GM12878 (cell line): ENCODE data around the gene KHNYN. TPM values are rescaled to one million over a fixed set of nuclear protein-coding genes. Genes with fewer than 3 reads are reported as not detected.
A peak's percentile ranks its signal among the peaks of the same experiment; 100 is the strongest.

Experiments
- ATAC-seq: fragments of 200-7000 bp; cut with Tn5 transposase; 3 replicates; pipeline ENCODE4 v1.9.1; 2020; ENCODE audit warnings: mild to moderate bottlenecking, moderate library complexity
- BruUV-seq: library from RNA; stranded (reverse); fragments of 400-500 nt; replicated peaks from 2 replicates; lab custom pipeline; 2021; lab: Mats Ljungman, UMichigan
- CTCF ChIA-PET: fragments of 300-600 bp; sonication (Branson Sonifier 250); formaldehyde crosslinking; extraction: SDS; loops from one replicate; lab custom pipeline; 2021; ENCODE audit warnings: inconsistent platforms; lab: Yijun Ruan, JAX
- POLR2A ChIA-PET: fragments of 350-600 bp; formaldehyde crosslinking; extraction: SDS; loops from one replicate; lab custom pipeline; 2021; ENCODE audit warnings: inconsistent platforms; lab: Charles Lee
- RAD21 ChIA-PET: fragments of 300-600 bp; sonication (Branson Sonifier 250); formaldehyde crosslinking; loops from one replicate; lab custom pipeline; 2023; ENCODE audit warnings: antibody characterized with exemption; ENCODE audit not compliant: unreplicated experiment; lab: Charles Lee
- SMC1A ChIA-PET: fragments of 300-600 bp; sonication (Branson Sonifier 250); formaldehyde crosslinking; loops from one replicate; lab custom pipeline; 2023; ENCODE audit not compliant: unreplicated experiment, uncharacterized antibody; lab: Charles Lee
- DNase-seq: peaks from one replicate; pipeline ENCODE4 v3.0.0-alpha.2; 2011; ENCODE audit warnings: low read depth, low spot score
- FAIRE-seq: peaks from 3 replicates; lab custom pipeline; 2011; peaks lifted over from hg19 to GRCh38; lab: Jason Lieb, UNC
- H2AFZ ChIP-seq: 2 replicates; pipeline ENCODE4 v1.6.0; 2011; ENCODE audit warnings: low read depth, low read length, control low read depth; ENCODE audit not compliant: control insufficient read depth
- H3K27ac ChIP-seq: 2 replicates; pipeline ENCODE4 v1.5.1; 2011; ENCODE audit warnings: control low read depth; ENCODE audit not compliant: control insufficient read depth, insufficient read depth
- H3K27me3 ChIP-seq, 2 experiments: replicated peaks in 1 of 2; 2 replicates each; pipeline versions ENCODE4 v1.6.0 to v1.6.1; 2011; ENCODE audit warnings: low read length in 1 of 2; ENCODE audit not compliant: control insufficient read depth in 2 of 2, insufficient read depth in 2 of 2
- H3K36me3 ChIP-seq, 2 experiments: 2 replicates each; pipeline ENCODE4 v1.5.1; 2011; ENCODE audit warnings: low read length in 1 of 2; ENCODE audit not compliant: control insufficient read depth in 2 of 2, insufficient read depth in 2 of 2
- H3K4me1 ChIP-seq: 2 replicates; pipeline ENCODE4 v1.6.1; 2011; ENCODE audit warnings: mild to moderate bottlenecking, low read length, moderate library complexity, mixed read lengths; ENCODE audit not compliant: control insufficient read depth, insufficient read depth
- H3K4me2 ChIP-seq: 2 replicates; pipeline ENCODE4 v1.6.0; 2011; ENCODE audit warnings: control low read depth; ENCODE audit not compliant: control insufficient read depth, insufficient read depth
- H3K4me3 ChIP-seq: fragments of 200-600 bp; sonication (generic); 2 replicates; pipeline ENCODE4 v1.5.1; 2016
- H3K79me2 ChIP-seq: 2 replicates; pipeline ENCODE4 v1.6.0; 2011; ENCODE audit warnings: low read length; ENCODE audit not compliant: control insufficient read depth, insufficient read depth
- H3K9ac ChIP-seq: 2 replicates; pipeline ENCODE4 v1.8.0; 2011; ENCODE audit warnings: low read length, control low read depth, mixed read lengths; ENCODE audit not compliant: control insufficient read depth, insufficient read depth
- H3K9me3 ChIP-seq: replicated peaks from 3 replicates; pipeline ENCODE4 v1.5.1; 2011; ENCODE audit warnings: mild to moderate bottlenecking, low read length; ENCODE audit not compliant: control insufficient read depth, insufficient read depth
- H4K20me1 ChIP-seq: 2 replicates; pipeline ENCODE4 v1.6.0; 2011; ENCODE audit not compliant: control insufficient read depth, insufficient read depth
- CEBPB ChIP-seq, 2 experiments: fragments of 150-350 bp in 1 of 2; IDR thresholded peaks; 2 replicates each; pipeline ENCODE4 v1.6.1; 2012 to 2014; ENCODE audit warnings: low read depth in 2 of 2, low read length in 2 of 2, borderline replicate concordance in 1 of 2, inconsistent platforms in 1 of 2
- ZBED1 ChIP-seq: IDR thresholded peaks from 2 replicates; pipeline ENCODE4 v1.6.1; 2016; ENCODE audit warnings: borderline replicate concordance
- WGBS: methylation state at CpG from one replicate; pipeline ENCODE4 v1.1.6; 2016; ENCODE audit warnings: low lambda C conversion rate; ENCODE audit not compliant: insufficient replicate concordance, insufficient coverage; ENCODE audit errors: missing lambda C conversion rate; 5-methylcytosine and 5-hydroxymethylcytosine counted together
- in situ Hi-C: fragments of 300-500 bp; cut with MboI; formaldehyde crosslinking; loops from 9 replicates; pipeline ENCODE4 v1.14.3; 2018; ENCODE audit warnings: mixed read lengths
- intact Hi-C: fragments of 100-400 bp; cut with micrococcal nuclease; formaldehyde crosslinking; loops from one replicate; pipeline ENCODE4 v1.14.2; 2022; ENCODE audit not compliant: unreplicated experiment
- polyA plus RNA-seq, 11 experiments: library from polyadenylated mRNA; depleted of rRNA in 4 of 11; unstranded in 6 of 11; stranded (reverse) in 5 of 11; fragments of >200 nt; fragmentation: Nextera tagmentation in 4 of 11; fragmentation: Illumina TruSeq in 1 of 11; extraction: Ambion mirVana in 4 of 11; extraction: Trizol in 1 of 11; gene quantifications; 1 replicate in 1 of 11; 2 replicates in 10 of 11; pipeline versions ENCODE4 v1.2.1 to v1.2.3, GENCODE V29; 2011 to 2016; ENCODE audit warnings: inconsistent platforms in 2 of 11, missing spikeins in 2 of 11, low read depth in 1 of 11
- total RNA-seq, 4 experiments: library from RNA; depleted of rRNA in 3 of 4; stranded (reverse); fragments of >200 nt in 3 of 4; fragmentation: Illumina TruSeq in 1 of 4; extraction: Trizol in 1 of 4; gene quantifications; 2 replicates each; pipeline versions ENCODE4 v1.2.1 to v1.2.3, GENCODE V29; 2013 to 2021
- TF ChIP-seq, protein P1 (sequence below), 3 experiments: IDR thresholded peaks in 2 of 3; conservative IDR thresholded peaks in 1 of 3; 2 replicates each; pipeline ENCODE4 v1.5.1; 2011; ENCODE audit warnings: low read depth in 3 of 3, low read length in 3 of 3, mild to moderate bottlenecking in 3 of 3, control low read depth in 2 of 3, moderate library complexity in 2 of 3, inconsistent platforms in 1 of 3, mixed read lengths in 1 of 3; ENCODE audit not compliant: control insufficient read depth in 2 of 3, insufficient read depth in 1 of 3; ENCODE audit errors: extremely low read depth in 1 of 3

KHNYN gene
- total and polyA plus RNA-seq, 10 of the 15 experiments (the other 5 are each of a cell fraction or from before 2014, with no cell fraction given): 1.4 to 34.7 (median 21.5) TPM

DNA sequence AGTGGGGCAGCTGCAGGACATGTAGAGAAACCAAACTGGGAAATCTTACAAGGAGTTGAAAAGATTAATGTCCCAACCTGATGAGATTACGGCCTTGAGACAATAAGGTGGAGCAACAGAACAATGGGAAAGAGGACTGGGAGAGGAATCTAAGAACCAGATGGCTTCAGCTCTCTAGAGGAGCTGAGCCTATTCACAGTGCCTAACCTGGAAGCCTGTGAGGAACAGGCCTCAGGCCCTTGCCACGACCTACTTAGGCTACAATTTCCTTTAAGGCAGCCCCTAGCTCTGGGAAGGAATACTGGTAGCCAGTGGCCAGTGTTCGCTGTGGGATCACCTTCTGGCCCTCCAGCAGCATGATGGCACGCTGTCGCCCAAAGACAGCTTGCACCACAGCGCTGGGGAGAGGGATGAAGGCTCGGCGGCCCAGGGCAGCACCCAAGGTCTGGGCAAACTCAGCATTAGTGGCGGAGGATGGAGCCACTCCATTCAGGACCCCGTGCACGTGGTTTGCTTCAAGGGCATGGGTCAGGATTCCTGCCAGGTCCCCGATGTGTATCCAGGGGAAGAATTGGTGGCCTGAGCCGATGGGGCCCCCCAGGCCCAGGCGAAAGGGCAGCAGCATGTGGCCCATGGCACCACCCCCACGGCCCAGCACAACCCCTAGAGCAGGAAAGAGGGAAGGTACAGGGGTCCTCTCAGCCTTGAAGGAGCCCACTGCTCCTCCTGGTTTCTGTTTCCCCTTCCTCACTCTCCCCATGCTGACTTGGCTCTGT, 10.3 kb downstream of the KHNYN start (continued):
- TF ChIP-seq, protein P1, sequence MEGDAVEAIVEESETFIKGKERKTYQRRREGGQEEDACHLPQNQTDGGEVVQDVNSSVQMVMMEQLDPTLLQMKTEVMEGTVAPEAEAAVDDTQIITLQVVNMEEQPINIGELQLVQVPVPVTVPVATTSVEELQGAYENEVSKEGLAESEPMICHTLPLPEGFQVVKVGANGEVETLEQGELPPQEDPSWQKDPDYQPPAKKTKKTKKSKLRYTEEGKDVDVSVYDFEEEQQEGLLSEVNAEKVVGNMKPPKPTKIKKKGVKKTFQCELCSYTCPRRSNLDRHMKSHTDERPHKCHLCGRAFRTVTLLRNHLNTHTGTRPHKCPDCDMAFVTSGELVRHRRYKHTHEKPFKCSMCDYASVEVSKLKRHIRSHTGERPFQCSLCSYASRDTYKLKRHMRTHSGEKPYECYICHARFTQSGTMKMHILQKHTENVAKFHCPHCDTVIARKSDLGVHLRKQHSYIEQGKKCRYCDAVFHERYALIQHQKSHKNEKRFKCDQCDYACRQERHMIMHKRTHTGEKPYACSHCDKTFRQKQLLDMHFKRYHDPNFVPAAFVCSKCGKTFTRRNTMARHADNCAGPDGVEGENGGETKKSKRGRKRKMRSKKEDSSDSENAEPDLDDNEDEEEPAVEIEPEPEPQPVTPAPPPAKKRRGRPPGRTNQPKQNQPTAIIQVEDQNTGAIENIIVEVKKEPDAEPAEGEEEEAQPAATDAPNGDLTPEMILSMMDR (IDR thresholded peaks at IDR 0.05 in 2 of 3, conservative IDR thresholded peaks at IDR 0.05 in 1 of 3; ENCODE audit: control insufficient read depth in 2 of 3, extremely low read depth in 1 of 3, insufficient read depth in 1 of 3, low read depth in 3 of 3, low read length in 3 of 3): no peak

DNA sequence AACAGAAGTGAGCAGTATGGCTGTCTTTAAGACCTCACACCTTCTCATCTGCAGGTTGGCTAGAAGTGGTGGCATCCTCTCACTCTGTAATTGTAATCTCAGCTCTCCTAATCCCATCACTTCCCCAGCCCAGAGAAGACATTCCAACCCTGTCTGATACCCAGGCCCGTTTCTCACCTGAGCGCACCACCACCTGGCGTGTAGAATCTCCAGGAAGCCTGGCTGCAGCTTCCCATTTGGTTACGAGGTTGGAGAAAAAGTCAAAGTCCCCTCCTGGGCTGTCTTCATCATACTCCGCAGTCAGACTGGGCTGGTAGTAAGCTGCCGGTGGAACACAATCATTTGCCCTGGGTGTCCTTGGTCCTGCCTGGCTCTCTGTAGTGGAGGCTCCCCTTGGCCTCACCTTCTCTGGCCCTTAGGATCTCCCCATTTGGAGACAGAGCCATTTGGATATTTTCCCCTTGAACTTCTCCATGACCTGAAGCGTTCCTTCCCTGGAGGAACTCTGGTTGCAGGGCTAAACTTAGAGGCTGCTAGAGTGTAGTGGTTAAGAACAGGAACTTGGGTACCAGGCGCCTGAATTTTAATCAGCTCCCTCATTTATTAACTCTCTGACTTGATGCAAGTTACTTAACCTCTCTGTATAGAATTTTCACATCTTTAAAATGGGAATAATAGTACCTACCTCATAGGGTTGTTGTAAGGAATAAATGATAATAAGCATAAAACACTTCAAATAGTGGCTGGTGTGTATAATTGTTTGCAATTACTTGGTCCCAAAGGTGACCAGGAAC, 11.0 kb downstream of the KHNYN start:
- POLR2A ChIA-PET: interaction anchor here (1.2 to 4.5 kb wide), 3 partner anchors 10 to 198 kb away, joined by 5 to 38 read pairs (median 6); partner anchors contain the start of genes CBLN3, KHNYN and TINF2
- Histone ChIP-seq H3K79me2 (peaks cover 19% of the 10 kb centered on the region), H3K4me3 (peak overlapping the region; percentile 93; the same call in 1 of the 2 replicates), H4K20me1 (no peaks in the 10 kb centered on the region), H3K27ac (no peak overlapping the region; the same call in 1 of the 2 replicates), H2AFZ (no peak overlapping the region), H3K27me3 (no peaks in the 10 kb centered on the region), H3K9ac (peak overlapping the region; percentile 94; the same call in 1 of the 2 replicates), H3K4me1 (peaks cover 14% of the 10 kb centered on the region)
- no peak for FAIRE-seq
- CTCF ChIA-PET: interaction anchor here (1.2 to 11.4 kb wide), 5 partner anchors 9 to 133 kb away, joined by 3 to 220 read pairs (median 6); partner anchors contain the start of genes ADCY4, CIDEB, KHNYN and RIPK3
- DNase-seq: no peak
- TF ChIP-seq ZBED1: no peak; the same call in 1 of the 2 replicates
- TF ChIP-seq CEBPB (IDR thresholded peaks at IDR 0.05; ENCODE audit: borderline replicate concordance in 1 of 2, low read depth in 2 of 2, low read length in 2 of 2): no peak
- TF ChIP-seq, all 136 proteins: peak for 0
- ChIA-PET RAD21 (interaction anchor here (1.6 to 3.6 kb wide), 3 partner anchors 10 to 108 kb away, joined by 6 to 36 read pairs (median 8); partner anchors contain the start of gene KHNYN), SMC1A (interaction anchor here (2.0 to 3.3 kb wide), 3 partner anchors 10 to 109 kb away, joined by 5 to 17 read pairs (median 7); partner anchors contain the start of genes CBLN3 and KHNYN)
- H3K36me3 ChIP-seq: peaks cover 9 to 24% of the 10 kb centered on the region in 2 experiments
- H3K4me2 ChIP-seq: peak overlapping the region; percentile 96
- WGBS: 87% methylated on average over 8 of the region's 8 CpGs
- BruUV-seq: no TSS peak
- in situ Hi-C loops (no loop called here), intact Hi-C loops (no loop called here)
- no peak for ATAC-seq
- no peaks in the 10 kb centered on the region for H3K9me3 ChIP-seq
